ENCODE data around the gene PPP2R2C.

Gene PPP2R2C

GRCh38 chr4:6465955-6466354 is 6.5 kb downstream of the PPP2R2C start:
- TF ChIP-seq CTCF (IDR thresholded peaks at IDR 0.05; ENCODE audit: control insufficient read depth, insufficient read depth, low read depth, low read length, missing control alignments): no peak
- H3K4me3 ChIP-seq (ENCODE audit: control insufficient read depth, low read depth, low read length): no peak overlapping the region
- no peak for DNase-seq (ENCODE audit: low read depth)

GRCh38 chr4:6464842-6465588 is 7.4 kb downstream of the PPP2R2C start:
- DNase-seq (ENCODE audit: low read depth): no peak
- TF ChIP-seq CTCF (IDR thresholded peaks at IDR 0.05; ENCODE audit: control insufficient read depth, insufficient read depth, low read depth, low read length, missing control alignments): no peak
- no peak overlapping the region for H3K4me3 ChIP-seq (ENCODE audit: control insufficient read depth, low read depth, low read length)

- no peak overlapping the region for H3K4me3 ChIP-seq (ENCODE audit: control insufficient read depth, low read depth, low read length)
- no peak for DNase-seq (ENCODE audit: low read depth)
- no peak for TF ChIP-seq CTCF (IDR thresholded peaks at IDR 0.05; ENCODE audit: control insufficient read depth, insufficient read depth, low read depth, low read length, missing control alignments)
These were observed 8.8 kb downstream of the PPP2R2C start for GRCh38 chr4:6463311-6464289.

GRCh38 chr4:6461301-6462165 is 10.9 kb downstream of the PPP2R2C start:
- DNase-seq (ENCODE audit: low read depth): no peak
- no peak for TF ChIP-seq CTCF (IDR thresholded peaks at IDR 0.05; ENCODE audit: control insufficient read depth, insufficient read depth, low read depth, low read length, missing control alignments)
- H3K4me3 ChIP-seq (ENCODE audit: control insufficient read depth, low read depth, low read length): no peak overlapping the region

GRCh38 chr4:6460876-6461275 is 11.5 kb downstream of the PPP2R2C start:
- DNase-seq (ENCODE audit: low read depth): no peak
- no peak overlapping the region for H3K4me3 ChIP-seq (ENCODE audit: control insufficient read depth, low read depth, low read length)
- no peak for TF ChIP-seq CTCF (IDR thresholded peaks at IDR 0.05; ENCODE audit: control insufficient read depth, insufficient read depth, low read depth, low read length, missing control alignments)

- H3K4me3 ChIP-seq (ENCODE audit: control insufficient read depth, low read depth, low read length): no peak overlapping the region
- no peak for TF ChIP-seq CTCF (IDR thresholded peaks at IDR 0.05; ENCODE audit: control insufficient read depth, insufficient read depth, low read depth, low read length, missing control alignments)
These were observed 13.9 kb downstream of the PPP2R2C start for GRCh38 chr4:6458528-6458927.

More at GRCh38 chr4:6458528-6458927, 13.9 kb downstream of the PPP2R2C start:
- no peak for DNase-seq (ENCODE audit: low read depth)
